AG10803 (cell line): Measurements from ENCODE around the gene LRRC28.

Source experiments
- DNase-seq: peaks from one replicate; pipeline ENCODE4 v3.0.0; 2010; ENCODE audit warnings: low read depth
- H3K4me3 ChIP-seq: 2 replicates; pipeline ENCODE4 v1.5.1; 2011; ENCODE audit warnings: mild to moderate bottlenecking, low read length, control low read depth
- TF ChIP-seq, protein P1 (sequence below): conservative IDR thresholded peaks from 2 replicates; pipeline ENCODE4 v1.5.1; 2011; ENCODE audit warnings: mild to moderate bottlenecking, low read length, control low read depth, inconsistent platforms

LRRC28 gene

DNA sequence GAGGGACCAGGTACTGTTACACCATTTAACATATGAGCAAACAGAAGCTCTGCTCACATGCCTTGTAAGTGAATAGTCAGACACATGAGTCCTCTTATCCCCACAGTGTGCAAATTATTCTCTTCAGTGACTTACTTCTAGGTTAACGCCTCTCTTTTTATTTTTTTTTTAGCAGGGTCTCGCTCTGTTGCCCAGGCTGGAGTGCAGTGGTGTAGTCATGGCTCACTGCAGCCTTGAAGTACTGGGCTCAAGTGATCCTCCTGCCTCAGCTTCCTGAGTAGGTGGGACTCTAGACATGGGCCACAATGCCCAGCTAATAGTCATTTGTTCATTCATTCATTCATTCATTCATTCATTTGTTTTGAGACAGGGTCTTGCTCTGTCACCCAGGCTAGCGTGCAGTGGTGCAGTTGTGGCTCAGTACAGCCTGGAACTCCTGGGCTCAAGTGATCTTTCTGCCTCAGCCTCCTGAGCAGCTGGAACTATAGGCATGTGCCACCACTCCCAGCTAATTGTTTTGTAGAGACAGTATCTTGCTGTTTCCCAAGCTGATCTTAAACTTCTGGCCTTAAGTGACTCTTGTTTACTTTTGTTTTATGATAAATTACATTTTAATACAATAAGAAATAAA, 94.7 kb downstream of the LRRC28 start:
- no peak overlapping the region for H3K4me3 ChIP-seq
- DNase-seq: no peak
- TF ChIP-seq, protein P1, sequence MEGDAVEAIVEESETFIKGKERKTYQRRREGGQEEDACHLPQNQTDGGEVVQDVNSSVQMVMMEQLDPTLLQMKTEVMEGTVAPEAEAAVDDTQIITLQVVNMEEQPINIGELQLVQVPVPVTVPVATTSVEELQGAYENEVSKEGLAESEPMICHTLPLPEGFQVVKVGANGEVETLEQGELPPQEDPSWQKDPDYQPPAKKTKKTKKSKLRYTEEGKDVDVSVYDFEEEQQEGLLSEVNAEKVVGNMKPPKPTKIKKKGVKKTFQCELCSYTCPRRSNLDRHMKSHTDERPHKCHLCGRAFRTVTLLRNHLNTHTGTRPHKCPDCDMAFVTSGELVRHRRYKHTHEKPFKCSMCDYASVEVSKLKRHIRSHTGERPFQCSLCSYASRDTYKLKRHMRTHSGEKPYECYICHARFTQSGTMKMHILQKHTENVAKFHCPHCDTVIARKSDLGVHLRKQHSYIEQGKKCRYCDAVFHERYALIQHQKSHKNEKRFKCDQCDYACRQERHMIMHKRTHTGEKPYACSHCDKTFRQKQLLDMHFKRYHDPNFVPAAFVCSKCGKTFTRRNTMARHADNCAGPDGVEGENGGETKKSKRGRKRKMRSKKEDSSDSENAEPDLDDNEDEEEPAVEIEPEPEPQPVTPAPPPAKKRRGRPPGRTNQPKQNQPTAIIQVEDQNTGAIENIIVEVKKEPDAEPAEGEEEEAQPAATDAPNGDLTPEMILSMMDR: no peak

DNA sequence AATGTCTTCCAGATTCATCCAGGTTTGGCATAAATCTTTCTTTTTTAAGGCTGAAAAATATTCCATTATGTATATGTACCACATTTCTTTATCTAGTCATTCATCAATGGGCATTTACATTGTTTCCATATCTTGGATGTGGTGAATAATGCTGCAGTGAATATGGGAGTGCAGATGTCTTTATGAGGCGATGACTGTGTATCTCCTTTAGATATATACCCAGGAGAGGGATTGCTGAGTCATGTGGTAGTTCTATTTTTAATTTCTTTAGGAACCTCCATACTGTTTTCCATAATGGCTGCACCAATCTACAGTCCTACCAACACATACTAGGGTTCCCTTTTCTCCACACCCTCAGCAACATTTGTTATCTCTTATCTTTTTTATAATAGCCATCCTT, 96.3 kb downstream of the LRRC28 start:
- TF ChIP-seq, protein P1: no peak
- H3K4me3 ChIP-seq: no peak overlapping the region
- no peak for DNase-seq

DNA sequence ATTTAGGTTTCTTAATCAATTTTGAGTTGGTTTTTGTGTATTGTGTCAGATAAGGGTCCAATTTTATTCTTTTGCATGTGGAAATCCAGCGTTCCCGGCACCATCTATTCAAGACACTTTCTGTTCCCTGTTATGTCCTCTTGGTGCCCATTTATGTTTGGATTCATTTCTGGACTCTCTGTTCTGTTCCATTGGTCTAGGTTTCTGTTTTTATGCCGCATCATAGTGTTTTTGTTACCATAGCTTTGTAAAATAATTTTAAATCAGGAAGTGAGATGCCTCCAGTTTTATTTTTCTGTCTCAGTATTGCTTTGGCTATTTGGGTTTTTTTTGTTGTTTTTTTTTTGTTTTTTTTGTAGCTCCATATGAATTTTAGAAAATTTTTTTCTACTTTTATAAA, 97.1 kb downstream of the LRRC28 start:
- TF ChIP-seq, protein P1: no peak
- no peak overlapping the region for H3K4me3 ChIP-seq
- no peak for DNase-seq

DNA sequence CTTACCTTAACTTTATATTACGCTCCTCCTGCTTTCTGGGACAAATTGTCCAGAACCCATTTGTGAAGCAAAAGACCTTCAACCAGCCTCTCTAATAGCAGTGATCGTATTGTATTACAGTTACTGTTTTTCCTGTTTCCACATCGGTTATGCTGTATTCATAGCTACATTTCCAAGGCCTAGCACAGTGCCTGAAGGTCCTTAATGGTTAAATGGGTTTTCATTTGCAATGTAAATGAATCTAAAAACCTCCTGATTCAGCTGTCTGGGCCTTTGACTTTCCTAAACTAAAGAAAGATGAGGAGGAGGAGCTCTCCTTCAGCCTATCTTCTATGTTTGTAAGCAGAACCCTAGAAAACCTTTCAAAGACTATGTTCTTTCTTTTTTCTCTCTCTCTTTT, 99.1 kb downstream of the LRRC28 start:
- DNase-seq: no peak
- TF ChIP-seq, protein P1: no peak
- H3K4me3 ChIP-seq: no peak overlapping the region

DNA sequence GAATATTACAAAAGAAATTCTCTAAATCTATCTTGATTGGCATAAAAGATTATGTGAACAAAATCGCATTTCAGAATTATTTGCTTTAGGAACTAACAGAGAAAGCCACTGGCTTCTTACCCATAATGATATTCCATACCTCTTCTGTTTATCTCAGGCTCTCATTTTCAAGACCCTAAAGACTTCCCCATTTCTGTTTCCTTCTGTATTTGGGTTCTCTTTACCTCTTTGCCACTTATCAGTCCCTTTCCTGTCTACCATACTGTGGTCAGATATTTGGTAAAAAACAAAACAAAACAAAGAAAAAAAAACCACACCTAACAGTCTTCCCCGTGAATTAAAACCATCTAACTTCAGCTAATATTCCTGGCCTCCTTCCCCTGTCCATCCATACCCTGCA, 108.5 kb downstream of the LRRC28 start:
- no peak for DNase-seq
- TF ChIP-seq, protein P1: no peak

DNA sequence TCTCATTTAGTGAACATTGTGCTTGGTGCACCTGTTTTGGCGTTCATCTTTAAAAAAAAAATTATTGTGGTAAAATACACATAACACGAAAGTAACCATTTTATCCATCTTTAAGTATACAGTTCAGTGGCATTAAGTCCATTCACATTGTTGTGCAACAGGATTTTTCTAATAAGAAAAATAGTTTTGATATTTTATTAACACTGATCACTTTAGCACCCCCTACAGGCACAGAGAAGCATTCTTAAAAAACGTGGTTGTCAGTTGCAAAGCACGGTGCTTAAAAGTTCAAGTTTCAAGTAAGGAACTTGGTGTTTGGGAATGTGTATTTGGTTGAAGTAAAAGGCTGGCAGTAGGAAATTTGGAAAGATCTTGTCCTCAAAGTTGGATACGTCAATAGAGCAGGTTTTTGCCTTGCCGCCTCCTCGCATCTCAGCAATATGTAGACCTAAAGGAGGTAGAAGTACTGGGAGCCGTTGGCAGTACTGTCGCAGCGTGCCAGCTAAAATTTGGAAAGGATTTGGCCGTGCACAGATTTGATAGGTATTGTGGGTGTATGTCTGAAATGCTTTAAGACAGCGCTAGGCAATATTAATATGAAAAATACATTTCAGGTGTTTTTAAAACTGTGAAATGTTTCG, 110.4 kb downstream of the LRRC28 start:
- H3K4me3 ChIP-seq: no peak overlapping the region
- TF ChIP-seq, protein P1: peak; percentile 50
- peak; percentile 22 for DNase-seq

More for the DNA sequence above, 108.5 kb downstream of the LRRC28 start:
- no peak overlapping the region for H3K4me3 ChIP-seq

DNA sequence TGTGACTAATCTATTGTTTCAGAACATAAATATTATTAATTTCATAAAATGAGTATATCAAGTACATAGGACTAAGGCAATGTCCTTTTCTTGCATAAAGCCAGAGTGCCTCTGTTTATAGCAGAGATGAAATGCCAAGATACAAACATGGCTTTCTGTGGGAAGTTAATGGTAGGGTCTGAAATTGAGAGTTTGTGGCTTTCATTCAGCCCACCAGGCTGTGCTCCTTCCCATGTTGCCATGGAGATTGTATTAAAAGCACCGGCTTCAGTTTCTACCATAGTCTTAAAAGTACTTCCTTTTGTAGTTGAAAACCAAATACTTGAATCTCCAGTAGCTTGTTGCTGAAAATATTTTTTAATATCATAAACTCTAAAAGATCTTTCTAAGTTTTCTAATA, 114.0 kb downstream of the LRRC28 start:
- TF ChIP-seq, protein P1: no peak
- DNase-seq: no peak
- no peak overlapping the region for H3K4me3 ChIP-seq
